Parathyroid adenoma (tissue), 2 donors: Measurements from ENCODE around the gene BRINP3.

Source experiments
- H2AFZ ChIP-seq: fragments of 300-600 bp; sonication (generic); one replicate; pipeline ENCODE4 v1.7.0; 2017; ENCODE audit warnings: antibody characterized with exemption, mild to moderate bottlenecking
- H3K27ac ChIP-seq: fragments of 300-600 bp; sonication (generic); one replicate; pipeline ENCODE4 v1.7.0; 2017
- H3K27me3 ChIP-seq: fragments of 300-600 bp; sonication (generic); one replicate; pipeline ENCODE4 v1.7.0; 2017; ENCODE audit warnings: low read length; ENCODE audit not compliant: control insufficient read depth, insufficient read depth
- H3K36me3 ChIP-seq: fragments of 300-600 bp; sonication (generic); one replicate; pipeline ENCODE4 v1.7.0; 2017; ENCODE audit warnings: low read length; ENCODE audit not compliant: control insufficient read depth, insufficient read depth
- H3K4me1 ChIP-seq: fragments of 300-600 bp; sonication (generic); one replicate; pipeline ENCODE4 v1.7.0; 2017; ENCODE audit warnings: control low read depth
- H3K4me2 ChIP-seq: fragments of 300-600 bp; sonication (generic); one replicate; pipeline ENCODE4 v1.7.0; 2017; ENCODE audit warnings: low read length
- H3K4me3 ChIP-seq: fragments of 300-600 bp; sonication (generic); one replicate; pipeline ENCODE4 v1.7.0; 2017; ENCODE audit warnings: low read depth, low read length
- H3K79me2 ChIP-seq: fragments of 300-600 bp; sonication (generic); one replicate; pipeline ENCODE4 v1.7.0; 2017; ENCODE audit warnings: control low read depth
- H3K9ac ChIP-seq: fragments of 300-600 bp; sonication (generic); one replicate; pipeline ENCODE4 v1.7.0; 2017; ENCODE audit warnings: mild to moderate bottlenecking
- H3K9me3 ChIP-seq: fragments of 300-600 bp; sonication (generic); one replicate; pipeline ENCODE4 v1.7.0; 2017; ENCODE audit warnings: low read length; ENCODE audit not compliant: control insufficient read depth
- TF ChIP-seq, protein P1 (sequence below): fragments of 300-600 bp; sonication (generic); IDR thresholded peaks from one replicate; pipeline ENCODE4 v1.7.0; 2017; ENCODE audit warnings: antibody characterized with exemption, mild to moderate bottlenecking
- donor health status: primary hyperparathyroidism.

The BRINP3 gene

DNA sequence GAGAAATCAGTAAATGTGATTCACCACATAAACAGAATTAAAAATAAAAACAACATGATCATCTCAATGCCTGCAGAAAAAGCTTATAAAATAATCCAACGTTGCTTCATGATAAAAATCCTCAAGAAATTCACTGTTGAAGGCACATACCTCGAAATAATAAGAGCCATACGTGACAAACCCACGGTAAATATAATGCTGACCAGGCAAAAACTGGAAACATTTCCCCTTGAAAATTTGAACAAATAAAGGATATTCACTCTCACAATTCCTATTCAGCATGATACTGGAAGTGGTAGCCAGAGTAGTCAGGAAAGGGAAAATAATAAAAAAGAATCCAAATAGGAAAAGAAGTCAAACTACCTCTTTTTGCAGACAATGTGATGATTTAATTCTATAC is 148.8 kb downstream of the BRINP3 start:
- no peaks in the 10 kb centered on the region for H3K36me3 ChIP-seq
- H3K9ac ChIP-seq: no peak overlapping the region
- H3K27ac ChIP-seq: no peak overlapping the region
- no peaks in the 10 kb centered on the region for H3K79me2 ChIP-seq
- no peaks in the 10 kb centered on the region for H3K9me3 ChIP-seq
- H3K4me2 ChIP-seq: no peak overlapping the region
- H3K4me3 ChIP-seq: no peak overlapping the region
- no peak overlapping the region for H2AFZ ChIP-seq
- H3K4me1 ChIP-seq: no peaks in the 10 kb centered on the region
- no peaks in the 10 kb centered on the region for H3K27me3 ChIP-seq
- TF ChIP-seq, protein P1, sequence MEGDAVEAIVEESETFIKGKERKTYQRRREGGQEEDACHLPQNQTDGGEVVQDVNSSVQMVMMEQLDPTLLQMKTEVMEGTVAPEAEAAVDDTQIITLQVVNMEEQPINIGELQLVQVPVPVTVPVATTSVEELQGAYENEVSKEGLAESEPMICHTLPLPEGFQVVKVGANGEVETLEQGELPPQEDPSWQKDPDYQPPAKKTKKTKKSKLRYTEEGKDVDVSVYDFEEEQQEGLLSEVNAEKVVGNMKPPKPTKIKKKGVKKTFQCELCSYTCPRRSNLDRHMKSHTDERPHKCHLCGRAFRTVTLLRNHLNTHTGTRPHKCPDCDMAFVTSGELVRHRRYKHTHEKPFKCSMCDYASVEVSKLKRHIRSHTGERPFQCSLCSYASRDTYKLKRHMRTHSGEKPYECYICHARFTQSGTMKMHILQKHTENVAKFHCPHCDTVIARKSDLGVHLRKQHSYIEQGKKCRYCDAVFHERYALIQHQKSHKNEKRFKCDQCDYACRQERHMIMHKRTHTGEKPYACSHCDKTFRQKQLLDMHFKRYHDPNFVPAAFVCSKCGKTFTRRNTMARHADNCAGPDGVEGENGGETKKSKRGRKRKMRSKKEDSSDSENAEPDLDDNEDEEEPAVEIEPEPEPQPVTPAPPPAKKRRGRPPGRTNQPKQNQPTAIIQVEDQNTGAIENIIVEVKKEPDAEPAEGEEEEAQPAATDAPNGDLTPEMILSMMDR: no peak

DNA sequence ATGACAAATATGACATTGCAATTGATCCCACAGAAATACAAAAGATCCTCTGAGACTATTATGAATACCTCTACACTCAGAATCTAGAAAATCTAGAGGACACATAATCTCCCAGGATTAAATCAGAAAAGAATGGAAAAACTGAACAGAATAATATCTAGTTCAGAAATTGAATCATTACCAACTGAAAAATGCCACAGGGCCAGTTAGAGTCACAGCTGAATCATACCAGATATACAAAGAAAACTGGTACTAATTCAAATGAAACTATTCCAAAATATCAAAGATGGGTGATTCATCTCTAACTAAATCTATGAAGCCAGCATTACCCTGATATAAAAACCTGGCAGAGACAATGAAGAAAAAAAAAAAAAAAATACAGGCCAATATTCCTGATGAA is 149.3 kb downstream of the BRINP3 start:
- Histone ChIP-seq H3K27me3 (no peaks in the 10 kb centered on the region), H3K4me1 (no peaks in the 10 kb centered on the region), H3K9me3 (no peaks in the 10 kb centered on the region), H3K9ac (no peak overlapping the region), H2AFZ (no peak overlapping the region), H3K4me2 (no peak overlapping the region), H3K36me3 (no peaks in the 10 kb centered on the region), H3K79me2 (no peaks in the 10 kb centered on the region), H3K4me3 (no peak overlapping the region), H3K27ac (no peak overlapping the region)
- TF ChIP-seq, protein P1: no peak

DNA sequence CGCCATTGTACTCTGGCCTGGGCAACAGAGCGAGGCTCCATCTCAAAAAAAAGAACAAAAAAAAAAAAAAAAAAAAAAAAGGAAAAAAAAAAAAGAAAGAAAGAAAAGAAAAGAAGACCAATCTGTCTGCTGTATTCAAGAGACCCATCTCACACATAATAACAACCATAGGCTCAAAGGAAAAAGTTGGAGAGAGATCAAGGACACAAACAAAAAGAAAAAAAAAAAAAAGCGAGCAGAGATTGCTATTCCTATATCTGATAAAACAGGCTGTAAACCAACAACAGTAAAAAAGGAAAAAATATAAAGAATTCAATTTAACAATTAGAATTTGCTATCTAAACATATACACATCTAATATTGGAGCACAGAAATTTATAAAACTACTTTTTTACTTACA is 150.4 kb downstream of the BRINP3 start:
- Histone ChIP-seq H2AFZ (no peak overlapping the region), H3K9ac (no peak overlapping the region), H3K27ac (no peak overlapping the region), H3K79me2 (no peaks in the 10 kb centered on the region), H3K4me3 (no peak overlapping the region), H3K27me3 (no peaks in the 10 kb centered on the region), H3K9me3 (no peaks in the 10 kb centered on the region), H3K4me2 (no peak overlapping the region), H3K4me1 (no peaks in the 10 kb centered on the region), H3K36me3 (no peaks in the 10 kb centered on the region)
- TF ChIP-seq, protein P1: no peak

DNA sequence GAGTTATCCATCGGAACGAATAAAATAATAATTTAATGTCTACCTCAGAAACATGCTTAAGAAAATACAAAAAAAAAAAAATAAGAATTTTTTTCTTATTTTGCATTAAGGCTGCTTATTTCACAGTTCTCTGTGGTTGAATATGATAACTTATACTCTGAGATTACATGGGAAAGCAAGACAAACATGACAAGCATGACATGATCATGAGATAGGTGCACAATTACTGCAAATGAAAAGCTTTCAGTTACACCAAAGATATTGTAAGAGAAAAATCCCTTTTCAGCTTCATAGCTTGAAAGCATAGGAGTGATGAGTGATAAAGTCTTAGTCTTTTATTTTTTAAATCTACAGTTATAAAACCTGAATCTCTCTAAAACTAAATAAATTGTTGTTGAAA is 154.1 kb downstream of the BRINP3 start:
- TF ChIP-seq, protein P1: no peak

DNA sequence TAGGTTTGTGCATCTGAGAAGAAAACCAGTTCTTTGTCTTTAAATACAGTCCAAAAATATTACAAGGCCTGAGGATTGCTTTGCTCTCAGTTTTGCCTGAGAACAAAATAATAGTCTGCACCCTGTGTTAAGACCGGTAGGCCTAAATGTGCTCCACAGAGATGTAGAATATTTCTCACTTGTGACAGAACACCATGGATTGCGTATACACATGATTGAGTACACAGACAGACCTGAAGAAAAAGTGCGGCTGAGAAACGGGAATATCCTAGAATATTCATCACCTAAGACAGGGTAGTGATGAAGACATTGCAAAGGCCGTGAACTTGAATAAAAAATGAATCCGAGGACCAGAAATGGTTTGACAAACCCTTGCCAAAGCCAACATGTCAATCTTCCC is 155.4 kb downstream of the BRINP3 start:
- H3K9me3 ChIP-seq: no peaks in the 10 kb centered on the region
- no peak overlapping the region for H3K9ac ChIP-seq
- no peak overlapping the region for H2AFZ ChIP-seq
- H3K4me3 ChIP-seq: no peak overlapping the region
- no peaks in the 10 kb centered on the region for H3K4me1 ChIP-seq
- TF ChIP-seq, protein P1: no peak
- H3K36me3 ChIP-seq: no peaks in the 10 kb centered on the region
- H3K27ac ChIP-seq: no peak overlapping the region
- no peak overlapping the region for H3K4me2 ChIP-seq
- H3K79me2 ChIP-seq: no peaks in the 10 kb centered on the region
- no peaks in the 10 kb centered on the region for H3K27me3 ChIP-seq

More for the DNA sequence above, 154.1 kb downstream of the BRINP3 start:
- H3K27me3 ChIP-seq: no peaks in the 10 kb centered on the region
- H3K9ac ChIP-seq: no peak overlapping the region
- H3K27ac ChIP-seq: no peak overlapping the region
- no peaks in the 10 kb centered on the region for H3K9me3 ChIP-seq
- no peak overlapping the region for H3K4me2 ChIP-seq
- H3K4me3 ChIP-seq: no peak overlapping the region
- H3K36me3 ChIP-seq: no peaks in the 10 kb centered on the region
- H3K79me2 ChIP-seq: no peaks in the 10 kb centered on the region
- H3K4me1 ChIP-seq: no peaks in the 10 kb centered on the region
- no peak overlapping the region for H2AFZ ChIP-seq
